HEK293 (cell line): ENCODE data around the gene NR2C2.

Experiments
- CTCF ChIA-PET: fragments of 350-600 bp; formaldehyde crosslinking; extraction: SDS; loops from one replicate; lab custom pipeline; 2021; ENCODE audit warnings: antibody characterized with exemption; lab: Yijun Ruan, JAX
- POLR2A ChIA-PET: fragments of 300-600 bp; formaldehyde crosslinking; extraction: SDS; loops from one replicate; lab custom pipeline; 2020; ENCODE audit warnings: antibody characterized with exemption, inconsistent platforms; lab: Yijun Ruan, JAX
- H3K27ac ChIP-seq: fragments of 200-500 bp; sonication (Bioruptor generic); 2 replicates; pipeline ENCODE4 v1.5.1; 2014; ENCODE audit warnings: low read depth, low read length, control low read depth, inconsistent platforms; ENCODE audit errors: extremely low read depth
- H3K36me3 ChIP-seq, 2 experiments: fragments of 200-500 bp in 1 of 2; sonication (Bioruptor generic) in 1 of 2; 1 replicate in 1 of 2; 2 replicates in 1 of 2; pipeline ENCODE4 v1.5.1; 2014 to 2017; ENCODE audit warnings: inconsistent platforms in 2 of 2, low read length in 2 of 2; ENCODE audit not compliant: control insufficient read depth in 2 of 2, insufficient read depth in 1 of 2
- H3K4me1 ChIP-seq: fragments of 200-500 bp; sonication (Bioruptor generic); 2 replicates; pipeline ENCODE4 v1.5.1; 2014; ENCODE audit warnings: mild to moderate bottlenecking, low read length, inconsistent platforms; ENCODE audit not compliant: control insufficient read depth, insufficient read depth
- H3K4me3 ChIP-seq: 2 replicates; pipeline ENCODE4 v1.5.1; 2011; ENCODE audit warnings: low read depth, mild to moderate bottlenecking, control low read depth, low read length, moderate library complexity
- H3K9me3 ChIP-seq: fragments of 200-500 bp; sonication (Bioruptor generic); 2 replicates; pipeline ENCODE4 v1.5.1; 2014; ENCODE audit warnings: low read depth, low read length, inconsistent platforms; ENCODE audit not compliant: control insufficient read depth, insufficient read depth
- PBX3 ChIP-seq: sonication (generic); formaldehyde crosslinking; IDR thresholded peaks from 2 replicates; pipeline ENCODE4 v1.8.1; 2022; ENCODE audit warnings: mild to moderate bottlenecking, moderate library complexity, missing genetic modification reagents
- PRDM6 ChIP-seq: fragments of 450-650 bp; formaldehyde crosslinking; IDR thresholded peaks from 2 replicates; pipeline ENCODE4 v1.5.1; 2017; ENCODE audit warnings: missing biosample characterization, missing genetic modification characterization
- SCRT1 ChIP-seq: fragments of 450-650 bp; formaldehyde crosslinking; IDR thresholded peaks from 2 replicates; pipeline ENCODE4 v1.5.1; 2016; ENCODE audit warnings: missing biosample characterization, missing genetic modification characterization, borderline replicate concordance
- SCRT2 ChIP-seq: fragments of 450-650 bp; formaldehyde crosslinking; IDR thresholded peaks from 2 replicates; pipeline ENCODE4 v1.5.1; 2016; ENCODE audit warnings: missing biosample characterization, missing genetic modification characterization
- ZBTB11 ChIP-seq: fragments of 450-650 bp; formaldehyde crosslinking; conservative IDR thresholded peaks from 2 replicates; pipeline ENCODE4 v1.5.1; 2016; ENCODE audit warnings: low read depth, missing biosample characterization, missing genetic modification characterization
- ZNF169 ChIP-seq: fragments of 450-650 bp; formaldehyde crosslinking; IDR thresholded peaks from 2 replicates; pipeline ENCODE4 v1.5.1; 2016; ENCODE audit warnings: missing biosample characterization, missing genetic modification characterization
- ZNF274 ChIP-seq, 2 experiments: fragments of 200-500 bp in 1 of 2; fragments of 450-650 bp in 1 of 2; sonication (Bioruptor generic) in 1 of 2; formaldehyde crosslinking in 1 of 2; IDR thresholded peaks; 2 replicates each; pipeline versions ENCODE4 v1.5.1 to v1.6.1; 2014 to 2016; ENCODE audit warnings: borderline replicate concordance in 1 of 2, inconsistent platforms in 1 of 2, low read length in 1 of 2, missing biosample characterization in 1 of 2, missing genetic modification characterization in 1 of 2
- ZNF558 ChIP-seq: fragments of 450-650 bp; formaldehyde crosslinking; IDR thresholded peaks from 2 replicates; pipeline ENCODE4 v1.5.1; 2016; ENCODE audit warnings: missing biosample characterization, missing genetic modification characterization
- ZNF623 ChIP-seq: fragments of 450-650 bp; formaldehyde crosslinking; IDR thresholded peaks from 2 replicates; pipeline ENCODE4 v1.5.1; 2016; ENCODE audit warnings: missing biosample characterization, missing genetic modification characterization
- TF ChIP-seq, protein P1 (sequence below): fragments of 450-650 bp; formaldehyde crosslinking; IDR thresholded peaks from 2 replicates; pipeline ENCODE4 v1.5.1; 2016; ENCODE audit warnings: missing biosample characterization, missing genetic modification characterization, borderline replicate concordance

NR2C2 gene

GRCh38 chr3:15089201-15089600, 141.8 kb downstream of the NR2C2 start (continued):
- TF ChIP-seq ZNF169 (tag by site-specific recombination): no peak

GRCh38 chr3:15091575-15091974, 144.2 kb downstream of the NR2C2 start:
- no peaks in the 10 kb centered on the region for H3K4me1 ChIP-seq
- no peaks in the 10 kb centered on the region for H3K9me3 ChIP-seq
- TF ChIP-seq ZBTB11 (no peak), SCRT1 (peak; percentile 41; the same call in 1 of the 2 replicates), ZNF558 (no peak), ZNF623 (tag by site-specific recombination) (no peak), ZNF274 (IDR thresholded peaks at IDR 0.05; ENCODE audit: low read length) (no peak), ZNF274 (tag by site-specific recombination; IDR thresholded peaks at IDR 0.05; ENCODE audit: borderline replicate concordance) (no peak), SCRT2 (tag by site-specific recombination) (peak; percentile 57)
- TF ChIP-seq, protein P1, sequence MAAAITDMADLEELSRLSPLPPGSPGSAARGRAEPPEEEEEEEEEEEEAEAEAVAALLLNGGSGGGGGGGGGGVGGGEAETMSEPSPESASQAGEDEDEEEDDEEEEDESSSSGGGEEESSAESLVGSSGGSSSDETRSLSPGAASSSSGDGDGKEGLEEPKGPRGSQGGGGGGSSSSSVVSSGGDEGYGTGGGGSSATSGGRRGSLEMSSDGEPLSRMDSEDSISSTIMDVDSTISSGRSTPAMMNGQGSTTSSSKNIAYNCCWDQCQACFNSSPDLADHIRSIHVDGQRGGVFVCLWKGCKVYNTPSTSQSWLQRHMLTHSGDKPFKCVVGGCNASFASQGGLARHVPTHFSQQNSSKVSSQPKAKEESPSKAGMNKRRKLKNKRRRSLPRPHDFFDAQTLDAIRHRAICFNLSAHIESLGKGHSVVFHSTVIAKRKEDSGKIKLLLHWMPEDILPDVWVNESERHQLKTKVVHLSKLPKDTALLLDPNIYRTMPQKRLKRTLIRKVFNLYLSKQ: no peak
- ChIA-PET POLR2A (interaction anchor here (0.6 kb wide), 1 partner anchor 149 kb away, joined by 8 read pairs; no protein-coding TSS in a partner anchor), CTCF (no interaction called here)
- H3K36me3 ChIP-seq: peaks cover 61 to 83% of the 10 kb centered on the region in 2 experiments
- H3K4me3 ChIP-seq: no peak overlapping the region
- no peak overlapping the region for H3K27ac ChIP-seq

GRCh38 chr3:15092686-15093085, 145.3 kb downstream of the NR2C2 start:
- POLR2A ChIA-PET: interaction anchor here (0.7 kb wide), 1 partner anchor 803 kb away, joined by 3 read pairs; no protein-coding TSS in a partner anchor
- Histone ChIP-seq H3K4me3 (no peak overlapping the region), H3K9me3 (no peaks in the 10 kb centered on the region), H3K36me3 (peaks cover 54 to 72% of the 10 kb centered on the region in 2 experiments)
- peak; percentile 74 for TF ChIP-seq PRDM6 (tag by site-specific recombination)
- TF ChIP-seq PBX3 (CRISPR knock-in tag): no peak
- TF ChIP-seq, all 188 proteins: peak for 1
- CTCF ChIA-PET: interaction anchor here (0.7 kb wide), 1 partner anchor 53 kb away, joined by 3 read pairs; no protein-coding TSS in a partner anchor
- Histone ChIP-seq H3K4me1 (peaks cover 2% of the 10 kb centered on the region; the same call in 1 of the 2 replicates), H3K27ac (no peak overlapping the region)
